ENCODE data around the gene C3orf22. TPM values are rescaled to one million over a fixed set of nuclear protein-coding genes. Genes with fewer than 3 reads are reported as not detected.

C3orf22 gene
- total RNA-seq, 2 experiments from 2014 or later: not detected

DNA sequence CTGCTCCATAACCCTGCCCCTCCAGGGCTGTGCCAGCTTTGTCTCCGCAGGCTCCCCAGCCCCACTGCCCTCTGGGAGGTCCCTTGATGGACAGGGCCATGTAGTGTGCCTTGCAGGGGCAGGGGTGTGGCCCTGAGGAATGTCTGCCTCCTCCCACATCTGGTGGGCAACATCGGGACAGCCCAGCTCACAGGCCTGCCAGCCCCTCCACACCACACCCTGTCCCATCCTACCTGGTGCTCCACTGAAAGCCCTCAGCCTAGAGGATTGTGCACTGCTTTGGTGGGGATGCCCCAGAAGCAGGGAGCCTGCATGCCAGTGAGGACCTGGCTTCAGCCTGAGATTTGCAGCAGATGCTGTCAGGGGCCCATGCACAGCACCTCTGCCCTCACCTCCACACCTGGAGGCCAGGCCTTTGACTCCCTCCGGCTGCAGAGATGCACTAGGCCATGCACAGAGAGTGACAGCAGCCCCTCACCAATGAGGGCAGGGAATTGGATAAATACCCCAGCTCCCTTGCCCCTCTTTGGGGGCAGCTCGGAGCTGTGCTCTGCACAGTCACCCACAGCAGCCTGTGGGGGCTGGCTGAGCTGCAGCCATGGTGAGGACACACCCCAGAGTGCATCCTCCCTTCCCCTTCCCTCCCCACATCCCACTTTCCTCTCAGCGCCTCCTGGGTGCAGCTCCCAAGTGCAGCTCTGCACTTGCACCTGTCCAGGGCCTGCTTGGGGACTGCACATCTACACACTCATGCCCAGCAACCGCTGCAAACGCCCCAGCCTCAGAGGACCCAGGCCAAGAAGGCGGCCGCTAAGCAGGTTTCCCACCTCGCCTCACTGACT, 2.7 kb downstream of the C3orf22 start:
- ATAC-seq (ENCODE audit: poor library complexity) (no peak), DNase-seq (peak in 1 of 14 experiments; percentile 20)
- Mint-ChIP-seq H3K27ac (no peak overlapping the region), H3K4me1 (ENCODE audit: low read depth) (no peaks in the 10 kb centered on the region), H3K36me3 (ENCODE audit: low read depth) (no peaks in the 10 kb centered on the region), H3K9me3 (no peaks in the 10 kb centered on the region), H3K27me3 (no peaks in the 10 kb centered on the region), H3K4me3 (no peak overlapping the region)
- Histone ChIP-seq H3K27ac (ENCODE audit: low read depth in 1 of 2, low read length in 2 of 2) (no peak overlapping the region), H3K9me3 (ENCODE audit: control insufficient read depth in 1 of 2, insufficient read depth in 1 of 2, low read length in 2 of 2) (peaks cover 0 to 7% of the 10 kb centered on the region in 2 experiments), H3K4me1 (ENCODE audit: insufficient read depth, low read length) (no peaks in the 10 kb centered on the region), H3K27me3 (ENCODE audit: control insufficient read depth in 1 of 2, insufficient read depth in 2 of 2, low read length in 2 of 2) (no peaks in the 10 kb centered on the region), H3K36me3 (ENCODE audit: insufficient read depth, low read length) (no peaks in the 10 kb centered on the region), H3K4me3 (ENCODE audit: low read length) (no peak overlapping the region)
- ChIA-PET CTCF (no interaction called here), POLR2A (no interaction called here)
- intact Hi-C loops (cut with DNase I, micrococcal nuclease): no loop called here
- TF ChIP-seq CTCF (IDR thresholded peaks at IDR 0.05): no peak

DNA sequence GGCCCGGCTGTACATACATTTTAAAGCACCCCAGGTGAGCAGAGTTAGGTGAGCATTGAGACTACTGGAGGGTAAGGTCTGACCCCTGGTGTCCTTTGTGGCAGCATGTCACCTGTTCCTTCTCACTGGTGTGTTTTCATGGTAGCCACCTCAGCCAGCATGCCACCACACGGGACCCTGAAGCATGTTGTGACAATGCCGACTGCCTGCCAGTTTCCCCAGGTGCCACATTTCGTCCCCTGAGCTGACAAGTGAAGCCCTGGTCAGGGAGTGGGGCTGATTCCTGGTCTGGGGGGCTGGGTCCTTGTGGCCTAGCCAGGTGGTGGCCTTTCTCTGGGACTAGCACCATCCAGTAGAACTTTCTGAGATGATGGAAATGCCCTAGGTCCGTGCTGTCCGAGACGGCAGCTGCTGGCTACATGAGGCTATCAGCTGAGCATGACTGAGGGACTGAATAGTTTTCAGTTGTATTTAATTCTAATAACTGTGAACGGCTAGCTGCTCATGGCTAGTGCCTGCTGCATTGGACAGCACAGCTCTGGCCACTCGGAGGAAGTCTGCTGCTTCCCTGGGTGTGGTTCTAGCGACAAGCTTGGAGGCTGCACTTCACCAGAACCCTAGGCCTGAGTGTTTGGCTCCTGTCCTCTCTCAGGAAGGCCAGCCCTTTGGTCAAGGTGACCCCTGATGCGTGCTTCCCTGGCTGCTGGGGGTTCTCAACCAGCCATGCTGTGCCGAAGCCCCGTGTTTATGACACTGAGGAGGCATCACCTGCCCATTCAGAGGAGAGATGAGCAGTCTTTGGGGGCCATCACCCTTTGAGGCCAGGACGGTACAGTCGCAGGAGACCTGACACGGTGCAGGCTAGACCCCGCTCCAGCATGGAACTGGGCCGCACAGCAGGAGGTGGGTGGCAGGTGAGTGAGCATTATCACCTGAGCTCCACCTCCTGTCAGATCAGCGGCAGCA, 3.9 kb downstream of the C3orf22 start:
- TF ChIP-seq CTCF (IDR thresholded peaks at IDR 0.05): no peak
- no peak for ATAC-seq (ENCODE audit: poor library complexity)
- no peaks in the 10 kb centered on the region for H3K4me1 Mint-ChIP-seq (ENCODE audit: low read depth)
- no peaks in the 10 kb centered on the region for H3K36me3 ChIP-seq (ENCODE audit: insufficient read depth, low read length)
- no peaks in the 10 kb centered on the region for H3K9me3 Mint-ChIP-seq
- H3K27ac ChIP-seq (ENCODE audit: low read depth in 1 of 2, low read length in 2 of 2): no peak overlapping the region
- intact Hi-C loops (cut with DNase I, micrococcal nuclease): no loop called here
- ChIA-PET CTCF (interaction anchor here (0.6 kb wide), 1 partner anchor 1057 kb away, joined by 3 read pairs; no protein-coding TSS in a partner anchor), POLR2A (no interaction called here)
- no peak overlapping the region for H3K27ac Mint-ChIP-seq
- no peak overlapping the region for H3K4me3 Mint-ChIP-seq
- no peak overlapping the region for H3K4me3 ChIP-seq (ENCODE audit: low read length)
- DNase-seq: peak in 2 of 14 experiments; percentile 6 to 20
- no peaks in the 10 kb centered on the region for H3K27me3 Mint-ChIP-seq
- no peaks in the 10 kb centered on the region for H3K27me3 ChIP-seq (ENCODE audit: control insufficient read depth in 1 of 2, insufficient read depth in 2 of 2, low read length in 2 of 2)
- H3K4me1 ChIP-seq (ENCODE audit: insufficient read depth, low read length): no peaks in the 10 kb centered on the region
- peaks cover 0 to 7% of the 10 kb centered on the region in 2 experiments for H3K9me3 ChIP-seq (ENCODE audit: control insufficient read depth in 1 of 2, insufficient read depth in 1 of 2, low read length in 2 of 2)
- no peaks in the 10 kb centered on the region for H3K36me3 Mint-ChIP-seq (ENCODE audit: low read depth)

DNA sequence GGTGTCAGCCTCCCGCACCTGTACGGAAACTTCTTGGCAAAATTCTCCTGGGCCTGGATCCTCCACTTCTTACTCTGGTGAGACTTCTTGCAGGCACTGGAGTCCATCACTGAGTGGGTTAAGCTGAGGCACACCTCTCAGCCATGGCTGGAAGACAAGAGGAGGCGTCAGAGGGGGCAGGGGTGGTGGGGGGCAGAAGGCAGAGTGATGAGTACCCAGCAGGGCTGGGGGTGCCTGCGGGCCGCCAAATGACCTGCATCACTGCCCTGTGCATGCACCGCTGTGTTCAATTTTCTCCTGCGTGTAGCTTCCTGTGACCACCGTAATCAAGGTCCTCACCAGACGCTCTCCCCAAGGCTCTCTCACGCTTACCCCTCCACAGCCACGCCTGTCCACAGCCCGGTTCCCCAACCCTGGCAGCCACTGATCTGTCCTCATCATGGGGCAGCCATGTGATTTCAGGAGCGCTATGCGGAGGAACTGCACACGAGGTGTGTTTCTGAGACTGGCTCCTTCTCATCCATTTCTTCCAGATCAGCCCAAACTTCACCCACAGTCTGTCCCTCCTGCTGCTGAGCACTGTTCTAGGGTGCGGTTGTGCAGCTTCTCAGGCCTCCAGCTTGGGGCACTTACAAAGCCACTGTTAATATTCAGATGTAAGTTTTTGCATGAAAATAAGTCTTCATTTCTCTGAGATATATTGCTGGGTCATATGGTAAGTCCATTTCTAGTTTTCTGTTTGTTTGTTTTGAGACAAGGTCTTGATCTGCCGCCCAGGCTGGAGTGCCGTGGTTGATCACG, 5.2 kb downstream of the C3orf22 start:
- H3K27me3 Mint-ChIP-seq: no peaks in the 10 kb centered on the region
- ATAC-seq (ENCODE audit: poor library complexity) (no peak), DNase-seq (peak in 1 of 14 experiments; percentile 22)
- Histone ChIP-seq H3K36me3 (ENCODE audit: insufficient read depth, low read length) (no peaks in the 10 kb centered on the region), H3K27ac (ENCODE audit: low read depth in 1 of 2, low read length in 2 of 2) (no peak overlapping the region), H3K9me3 (ENCODE audit: control insufficient read depth in 1 of 2, insufficient read depth in 1 of 2, low read length in 2 of 2) (peaks cover 0 to 7% of the 10 kb centered on the region in 2 experiments), H3K27me3 (ENCODE audit: control insufficient read depth in 1 of 2, insufficient read depth in 2 of 2, low read length in 2 of 2) (no peaks in the 10 kb centered on the region), H3K4me1 (ENCODE audit: insufficient read depth, low read length) (no peaks in the 10 kb centered on the region), H3K4me3 (ENCODE audit: low read length) (no peak overlapping the region)
- no peaks in the 10 kb centered on the region for H3K9me3 Mint-ChIP-seq
- intact Hi-C loops (cut with DNase I, micrococcal nuclease): no loop called here
- H3K4me1 Mint-ChIP-seq (ENCODE audit: low read depth): no peaks in the 10 kb centered on the region
- no peak for TF ChIP-seq CTCF (IDR thresholded peaks at IDR 0.05)
- ChIA-PET CTCF (no interaction called here), POLR2A (no interaction called here)
- H3K4me3 Mint-ChIP-seq: no peak overlapping the region
- H3K36me3 Mint-ChIP-seq (ENCODE audit: low read depth): no peaks in the 10 kb centered on the region
- H3K27ac Mint-ChIP-seq: no peak overlapping the region

All from CD4-positive, alpha-beta T cell (primary cell).